ENCODE data around the gene TM4SF20.

TM4SF20 gene

DNA sequence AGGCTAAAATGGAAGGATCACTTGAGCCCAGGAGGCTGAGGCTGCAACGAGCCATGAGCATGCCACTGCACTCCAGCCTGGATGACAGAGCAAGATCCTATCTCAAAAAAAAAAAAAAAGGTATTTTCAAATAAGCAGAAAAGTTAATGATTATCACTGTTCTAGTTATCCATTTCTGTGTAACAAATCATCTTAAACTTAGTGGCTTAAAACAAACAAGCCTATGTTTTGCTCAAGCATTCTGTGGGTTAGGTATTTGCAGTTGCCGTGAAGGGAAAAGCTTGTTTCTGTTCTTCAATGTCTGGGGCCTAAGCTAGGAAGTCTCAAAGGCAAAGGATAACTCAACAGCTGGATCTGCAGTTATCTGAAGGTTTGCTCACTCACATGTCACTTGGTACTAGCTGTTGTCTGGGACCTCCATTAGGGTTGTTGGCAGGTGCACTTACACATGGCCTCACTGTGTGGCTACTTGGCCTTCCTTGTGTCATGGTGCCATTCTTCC is 40.0 kb downstream of the TM4SF20 start:
- no peak for ATAC-seq (replicated peaks)
- H3K36me3 Mint-ChIP-seq (ENCODE audit: insufficient read depth), result peaks cover 29% of the 10 kb centered on the region

DNA sequence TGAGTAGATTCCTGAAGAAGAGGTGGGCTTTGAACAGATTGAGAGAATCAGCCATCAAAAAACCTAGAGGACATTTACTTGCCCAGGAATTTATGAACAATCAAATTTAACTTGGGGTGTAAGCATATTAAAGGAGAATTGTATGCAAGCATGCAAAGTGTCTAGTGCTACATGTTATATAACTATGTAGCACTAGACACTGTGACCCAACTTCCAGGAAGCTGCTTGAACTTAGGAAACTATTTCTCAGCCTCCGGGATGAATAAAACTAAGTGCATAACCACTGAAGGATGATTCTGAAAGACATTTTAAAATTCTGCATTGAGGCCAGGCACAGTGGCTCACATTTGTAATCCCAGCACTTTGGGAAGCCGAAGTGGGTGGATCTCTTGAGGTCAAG is 41.7 kb downstream of the TM4SF20 start:
- peaks cover 4 to 6% of the 10 kb centered on the region in 2 donors for H3K4me1 Mint-ChIP-seq (ENCODE audit: low read depth in 2 of 2)
- H3K36me3 Mint-ChIP-seq (ENCODE audit: insufficient read depth), result peaks cover 34% of the 10 kb centered on the region
- no peaks in the 10 kb centered on the region for H3K27me3 Mint-ChIP-seq
- no peak overlapping the region for H3K27ac Mint-ChIP-seq
- H3K9me3 Mint-ChIP-seq, result no peaks in the 10 kb centered on the region
- H3K4me3 Mint-ChIP-seq, result no peak overlapping the region
- DNase-seq (no peak), ATAC-seq (replicated peaks) (no peak)

More for the DNA sequence above, 40.0 kb downstream of the TM4SF20 start:
- H3K9me3 Mint-ChIP-seq, result no peaks in the 10 kb centered on the region
- no peak overlapping the region for H3K4me3 Mint-ChIP-seq
- peak overlapping the region in 1 of 2 donors; percentile 53 for H3K27ac Mint-ChIP-seq
- DNase-seq, result no peak
- peaks cover 4 to 8% of the 10 kb centered on the region in 2 donors for H3K4me1 Mint-ChIP-seq (ENCODE audit: low read depth in 2 of 2)
- H3K27me3 Mint-ChIP-seq, result no peaks in the 10 kb centered on the region

DNA sequence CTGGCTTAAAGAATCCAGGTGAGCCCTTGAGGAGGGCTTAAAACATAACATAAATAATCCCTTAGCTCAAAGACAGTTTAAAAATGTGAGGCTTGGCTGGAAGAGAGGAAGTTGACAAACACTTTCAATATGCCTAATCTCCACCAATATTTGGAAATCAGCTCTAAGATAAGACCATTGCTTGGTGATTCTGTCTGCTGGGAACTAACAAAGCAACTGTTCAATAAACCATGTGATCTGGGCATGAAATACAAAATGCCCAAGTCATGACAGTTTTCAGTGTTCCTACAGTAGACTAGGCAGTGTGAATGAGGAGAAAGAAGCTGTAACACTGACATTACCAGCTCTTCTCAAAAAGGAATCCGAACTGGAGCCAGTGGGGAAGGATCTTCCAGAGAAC is 43.4 kb downstream of the TM4SF20 start:
- Mint-ChIP-seq H3K4me3 (no peak overlapping the region), H3K9me3 (no peaks in the 10 kb centered on the region), H3K36me3 (ENCODE audit: insufficient read depth) (peaks cover 43% of the 10 kb centered on the region), H3K27me3 (no peaks in the 10 kb centered on the region), H3K4me1 (ENCODE audit: low read depth in 2 of 2) (peaks cover 7 to 8% of the 10 kb centered on the region in 2 donors), H3K27ac (peak overlapping the region in 1 of 2 donors; percentile 81)
- ATAC-seq (replicated peaks), result no peak
- DNase-seq, result no peak

DNA sequence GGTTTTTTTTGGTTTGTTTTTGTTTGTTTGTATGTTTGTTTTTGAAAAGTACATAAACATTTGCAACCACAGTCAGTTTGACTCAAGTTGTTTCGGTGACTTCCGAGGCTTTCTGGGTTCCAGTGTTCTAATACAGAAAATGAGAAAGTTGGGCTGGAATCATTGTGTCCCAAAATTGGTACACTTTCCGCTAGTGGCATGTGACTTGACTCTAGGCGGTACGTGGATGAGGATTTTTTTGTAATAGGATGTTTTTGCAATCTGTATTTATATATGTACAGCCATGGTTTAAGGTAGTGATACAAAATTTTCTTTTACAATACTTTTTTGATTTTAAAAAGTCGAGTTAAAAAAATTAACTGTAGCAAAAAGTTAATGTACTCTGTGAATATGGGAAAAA is 52.3 kb downstream of the TM4SF20 start:
- Mint-ChIP-seq H3K27ac (no peak overlapping the region), H3K4me3 (peak overlapping the region; percentile 91 to 92), H3K36me3 (ENCODE audit: insufficient read depth) (peaks cover 31% of the 10 kb centered on the region), H3K9me3 (no peaks in the 10 kb centered on the region), H3K4me1 (ENCODE audit: low read depth in 2 of 2) (peaks cover 31 to 33% of the 10 kb centered on the region in 2 donors), H3K27me3 (peaks cover 0 to 9% of the 10 kb centered on the region in 2 donors)
- DNase-seq (no peak), ATAC-seq (replicated peaks) (no peak)

DNA sequence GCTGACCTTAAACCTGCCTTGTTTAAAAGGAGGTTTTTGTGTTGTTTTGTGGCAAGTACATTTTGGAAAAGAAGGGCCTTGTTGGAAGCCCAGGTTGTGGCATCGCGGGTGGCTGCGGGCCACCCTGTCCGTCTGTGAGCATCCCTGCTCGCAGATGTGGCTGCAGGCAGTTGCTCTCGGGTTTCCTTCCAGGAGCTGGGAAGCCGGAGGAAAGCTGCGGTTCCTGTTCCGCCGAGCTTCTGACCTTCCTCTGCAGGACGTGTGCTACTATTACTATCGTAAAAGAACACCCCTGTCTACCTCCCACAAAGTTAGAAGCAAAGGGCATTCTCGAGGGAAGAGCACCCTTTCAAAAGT is 53.3 kb downstream of the TM4SF20 start:
- peak overlapping the region; percentile 91 to 92 for H3K4me3 Mint-ChIP-seq
- DNase-seq (no peak), ATAC-seq (replicated peaks) (no peak)
- H3K4me1 Mint-ChIP-seq (ENCODE audit: low read depth in 2 of 2), result peaks cover 28 to 33% of the 10 kb centered on the region in 2 donors
- H3K27ac Mint-ChIP-seq, result peak overlapping the region; percentile 86 to 93
- peaks cover 28% of the 10 kb centered on the region for H3K36me3 Mint-ChIP-seq (ENCODE audit: insufficient read depth)
- peaks cover 0 to 9% of the 10 kb centered on the region in 2 donors for H3K27me3 Mint-ChIP-seq
- H3K9me3 Mint-ChIP-seq, result no peaks in the 10 kb centered on the region

DNA sequence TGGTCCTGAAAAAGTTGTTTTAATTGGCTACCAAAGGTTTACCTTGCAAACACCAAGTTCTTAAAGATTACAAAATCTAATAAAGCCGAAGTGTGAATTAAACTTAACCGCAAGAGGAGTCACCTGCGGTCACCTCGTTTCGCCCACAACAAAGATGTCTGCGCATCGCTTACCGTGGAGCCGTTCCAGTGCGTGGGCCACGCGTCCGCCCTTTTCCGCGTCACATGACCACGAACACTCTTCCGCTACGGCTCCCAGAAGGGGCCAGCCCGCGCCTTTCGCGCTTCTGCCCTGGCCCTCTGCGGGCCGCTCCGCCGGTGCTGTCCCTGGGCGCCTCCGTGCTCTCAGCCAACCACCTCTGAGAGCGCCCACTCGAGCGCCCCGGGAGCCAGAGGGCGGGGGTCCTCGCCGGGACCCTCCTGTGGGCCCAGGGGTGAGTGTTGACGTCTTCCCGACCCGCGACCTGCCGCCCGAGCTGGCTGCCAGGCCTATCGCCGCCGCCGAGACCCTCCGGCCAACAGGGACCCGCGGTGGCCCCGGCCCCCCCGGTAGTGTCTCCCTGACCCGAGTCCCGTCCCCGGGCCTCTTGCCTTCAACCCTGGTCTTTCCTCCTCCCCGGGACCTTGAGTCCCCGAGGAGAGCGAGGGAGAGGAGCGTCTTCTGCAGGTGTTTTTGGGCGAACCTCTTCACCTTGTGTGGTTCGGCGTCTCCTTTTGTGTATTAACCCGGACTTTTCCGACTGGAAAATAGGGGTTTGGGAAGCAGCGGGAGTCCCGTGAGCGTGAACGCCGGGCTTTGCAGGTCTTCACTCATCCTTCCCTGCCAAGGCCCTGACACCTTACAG is 53.9 kb downstream of the TM4SF20 start, which contains the start of gene MFF:
Gene MFF (plus strand): TSS at position 257 of the 844 bp plus-strand sequence. CDS start 5,415 bp downstream, outside the sequence.
- Mint-ChIP-seq H3K4me3 (peak within 1 kb of the TSS; percentile 91 to 92), H3K9me3 (no peaks in the 10 kb centered on the region), H3K27ac (peak within 1 kb of the TSS; percentile 86 to 93), H3K4me1 (ENCODE audit: low read depth in 2 of 2) (peaks cover 28 to 33% of the 10 kb centered on the region in 2 donors), H3K36me3 (ENCODE audit: insufficient read depth) (peaks cover 26% of the 10 kb centered on the region), H3K27me3 (peaks cover 0 to 9% of the 10 kb centered on the region in 2 donors)
- DNase-seq, result peak; percentile 92
- ATAC-seq (replicated peaks), result peak; percentile 97

DNA sequence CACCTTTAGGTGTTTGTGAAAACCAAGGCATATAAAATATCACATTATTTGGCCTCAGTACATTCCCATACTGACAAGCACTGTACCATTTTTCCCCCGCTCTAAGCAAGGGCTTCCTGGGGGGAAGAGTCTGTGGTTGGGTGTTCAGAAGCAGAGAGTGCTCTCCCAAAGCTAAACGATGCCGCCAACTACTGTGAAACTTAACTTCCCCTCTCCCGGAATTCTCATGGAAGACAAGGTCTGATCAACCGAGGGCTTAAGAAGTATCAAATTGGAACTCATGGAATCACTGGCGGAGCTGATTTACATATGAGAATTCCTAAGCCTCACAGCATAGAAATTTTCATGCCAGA is 54.5 kb downstream of the TM4SF20 start:
- peak overlapping the region; percentile 86 to 93 for H3K27ac Mint-ChIP-seq
- peaks cover 26% of the 10 kb centered on the region for H3K36me3 Mint-ChIP-seq (ENCODE audit: insufficient read depth)
- H3K27me3 Mint-ChIP-seq, result peaks cover 0 to 9% of the 10 kb centered on the region in 2 donors
- peaks cover 28 to 33% of the 10 kb centered on the region in 2 donors for H3K4me1 Mint-ChIP-seq (ENCODE audit: low read depth in 2 of 2)
- ATAC-seq (replicated peaks) (no peak), DNase-seq (no peak)
- H3K4me3 Mint-ChIP-seq, result peak overlapping the region; percentile 91 to 92
- no peaks in the 10 kb centered on the region for H3K9me3 Mint-ChIP-seq

DNA sequence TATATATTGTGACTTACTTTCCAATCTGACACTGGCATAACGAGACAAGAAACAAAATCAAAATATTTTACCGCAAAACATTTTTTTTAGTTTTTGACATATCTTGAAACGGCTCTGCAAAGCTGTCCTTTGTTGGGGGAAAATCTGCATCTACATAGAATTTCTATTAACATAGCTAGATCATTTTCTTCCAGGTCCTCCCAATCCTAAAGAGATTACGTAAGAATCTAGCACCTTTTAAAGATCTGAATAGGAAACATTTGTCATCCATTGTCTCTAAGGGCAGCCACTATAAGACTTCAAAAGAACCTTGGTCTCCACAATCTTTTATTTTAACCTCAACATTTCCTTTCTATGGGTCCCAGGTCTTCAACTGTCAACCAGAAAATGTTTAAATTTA is 55.3 kb downstream of the TM4SF20 start:
- ATAC-seq (replicated peaks) (no peak), DNase-seq (no peak)
- H3K9me3 Mint-ChIP-seq, result no peaks in the 10 kb centered on the region
- no peak overlapping the region for H3K27ac Mint-ChIP-seq
- peaks cover 0 to 9% of the 10 kb centered on the region in 2 donors for H3K27me3 Mint-ChIP-seq
- peaks cover 28 to 33% of the 10 kb centered on the region in 2 donors for H3K4me1 Mint-ChIP-seq (ENCODE audit: low read depth in 2 of 2)
- H3K4me3 Mint-ChIP-seq, result peak overlapping the region; percentile 91 to 92
- H3K36me3 Mint-ChIP-seq (ENCODE audit: insufficient read depth), result peaks cover 20% of the 10 kb centered on the region

DNA sequence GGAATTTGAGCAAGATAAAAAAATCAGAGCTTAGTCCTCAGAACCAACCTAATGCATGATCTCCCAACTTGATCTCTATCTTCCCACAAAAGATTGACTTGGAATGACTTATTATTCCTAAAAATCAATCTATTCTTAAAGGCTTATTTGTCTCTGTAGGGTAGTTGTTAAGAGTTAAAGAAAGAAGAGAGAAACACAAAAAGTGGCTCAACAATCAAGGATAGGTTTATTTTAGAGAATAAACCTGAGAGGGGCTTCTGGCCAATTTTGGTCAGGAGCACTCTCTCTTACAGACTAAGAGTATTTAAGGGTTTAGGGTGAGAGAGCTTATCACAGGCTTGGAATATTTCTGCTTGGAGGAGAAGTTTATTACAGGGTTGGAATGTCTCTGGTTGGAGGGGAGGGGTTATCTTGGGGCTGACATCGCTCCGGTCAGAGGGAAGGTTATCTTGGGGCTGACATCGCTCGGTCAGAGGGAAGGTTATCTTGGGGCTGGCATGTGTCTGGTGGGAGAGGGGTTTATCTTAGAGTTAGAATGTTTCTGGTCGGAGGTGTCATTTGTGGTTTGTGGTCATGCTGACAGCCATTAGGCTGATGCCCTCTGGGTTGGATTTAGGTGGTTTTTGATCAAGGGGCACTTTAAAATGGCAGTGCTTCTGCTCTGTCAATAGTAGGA is 56.4 kb downstream of the TM4SF20 start:
- Mint-ChIP-seq H3K4me3 (peak overlapping the region; percentile 10 to 54), H3K9me3 (peaks cover 0 to under 1% of the 10 kb centered on the region in 2 donors), H3K27me3 (peaks cover 3 to 9% of the 10 kb centered on the region in 2 donors), H3K27ac (peak overlapping the region in 1 of 2 donors; percentile 55), H3K4me1 (ENCODE audit: low read depth in 2 of 2) (peaks cover 26 to 33% of the 10 kb centered on the region in 2 donors), H3K36me3 (ENCODE audit: insufficient read depth) (peaks cover 15% of the 10 kb centered on the region)
- DNase-seq, result no peak
- ATAC-seq (replicated peaks), result no peak

DNA sequence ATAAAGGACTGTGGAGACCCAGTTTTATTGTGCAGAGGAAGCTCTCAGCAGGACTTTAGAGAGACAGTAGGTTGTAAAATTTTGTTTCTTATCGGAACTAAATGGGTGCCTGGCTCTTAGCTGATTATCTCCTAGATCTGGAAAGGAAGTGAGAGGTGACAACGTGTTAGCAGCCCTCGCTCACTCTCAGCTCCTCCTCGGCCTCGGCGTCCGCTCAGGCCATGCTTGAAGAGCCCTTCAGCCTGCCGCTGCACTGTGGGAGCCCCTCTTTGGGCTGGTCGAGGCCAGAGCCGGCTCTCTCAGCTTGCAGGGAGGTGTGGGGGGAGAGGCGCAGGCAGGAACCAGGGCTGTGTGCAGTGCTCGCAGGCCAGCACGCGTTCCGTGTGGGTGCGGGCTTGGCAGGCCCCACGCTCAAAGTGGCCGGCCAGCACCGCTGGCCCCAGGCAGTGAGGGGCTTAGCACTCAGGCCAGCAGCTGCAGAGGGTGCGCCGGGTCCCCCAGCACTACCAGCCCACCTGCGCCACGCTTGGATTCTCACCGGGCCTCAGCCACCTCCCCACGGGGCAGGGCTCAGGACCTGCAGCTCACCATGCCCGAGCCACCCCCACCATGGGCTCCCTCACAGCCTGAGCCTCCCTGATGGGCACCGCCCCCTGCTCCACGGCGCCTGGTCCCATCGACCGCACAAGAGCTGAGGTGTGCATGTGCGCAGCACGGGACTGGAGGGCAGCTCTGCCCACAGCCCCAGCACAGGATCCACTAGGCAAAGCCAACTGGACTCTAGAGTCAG is 58.6 kb downstream of the TM4SF20 start:
- peak overlapping the region; percentile 17 to 20 for H3K4me3 Mint-ChIP-seq
- H3K4me1 Mint-ChIP-seq (ENCODE audit: low read depth in 2 of 2), result peaks cover 15 to 16% of the 10 kb centered on the region in 2 donors
- peaks cover 13% of the 10 kb centered on the region for H3K36me3 Mint-ChIP-seq (ENCODE audit: insufficient read depth)
- H3K9me3 Mint-ChIP-seq, result peaks cover 0 to 2% of the 10 kb centered on the region in 2 donors
- DNase-seq (no peak), ATAC-seq (replicated peaks) (no peak)
- H3K27me3 Mint-ChIP-seq, result peaks cover 6 to 17% of the 10 kb centered on the region in 2 donors
- no peak overlapping the region for H3K27ac Mint-ChIP-seq

DNA sequence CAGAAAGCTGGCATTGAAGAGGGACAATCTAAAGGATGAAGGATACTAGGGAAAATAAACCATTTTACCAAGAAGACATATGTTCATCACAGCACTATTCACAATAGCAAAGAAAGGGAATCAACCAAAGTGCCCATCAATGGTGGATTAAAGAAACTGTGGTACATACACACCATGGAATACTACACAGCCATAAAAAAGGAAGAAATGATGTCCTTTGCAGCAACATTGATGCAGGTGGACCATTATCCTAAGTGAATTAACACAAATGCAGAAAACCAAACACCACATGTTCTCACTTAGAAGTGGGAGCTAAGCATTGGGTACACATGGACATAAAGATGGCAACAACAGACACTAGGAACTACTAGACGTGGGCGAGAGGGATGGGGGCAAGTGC is 61.3 kb downstream of the TM4SF20 start:
- Mint-ChIP-seq H3K9me3 (peaks cover 0 to 2% of the 10 kb centered on the region in 2 donors), H3K4me3 (no peak overlapping the region), H3K36me3 (ENCODE audit: insufficient read depth) (peaks cover 3% of the 10 kb centered on the region), H3K27me3 (peaks cover 6 to 15% of the 10 kb centered on the region in 2 donors), H3K27ac (no peak overlapping the region), H3K4me1 (ENCODE audit: low read depth in 2 of 2) (peaks cover 3 to 4% of the 10 kb centered on the region in 2 donors)
- ATAC-seq (replicated peaks) (no peak), DNase-seq (no peak)

DNA sequence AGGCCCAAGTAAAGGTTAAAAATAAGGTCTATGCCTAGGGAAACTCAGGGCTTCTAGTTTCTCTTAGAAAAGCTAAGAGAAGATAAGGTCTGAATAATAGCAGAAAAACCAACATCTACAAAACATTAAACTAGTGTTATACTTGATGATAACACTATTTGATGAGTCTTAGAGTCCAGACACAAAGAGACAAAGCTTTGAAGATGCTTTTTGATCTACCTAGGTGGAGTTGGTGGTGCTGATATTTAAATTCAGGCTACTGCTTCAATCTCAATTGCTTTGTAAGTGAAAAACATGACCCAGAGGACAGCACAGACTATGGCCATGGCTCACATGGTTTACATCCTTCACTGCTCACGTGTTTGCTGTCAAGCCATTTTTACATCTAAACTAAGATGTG is 65.8 kb downstream of the TM4SF20 start:
- Mint-ChIP-seq H3K36me3 (ENCODE audit: insufficient read depth) (no peaks in the 10 kb centered on the region), H3K27ac (no peak overlapping the region), H3K4me3 (no peak overlapping the region), H3K9me3 (peaks cover 0 to 2% of the 10 kb centered on the region in 2 donors), H3K27me3 (peaks cover 6 to 8% of the 10 kb centered on the region in 2 donors), H3K4me1 (ENCODE audit: low read depth in 2 of 2) (no peaks in the 10 kb centered on the region)
- DNase-seq, result no peak
- ATAC-seq (replicated peaks), result no peak

DNA sequence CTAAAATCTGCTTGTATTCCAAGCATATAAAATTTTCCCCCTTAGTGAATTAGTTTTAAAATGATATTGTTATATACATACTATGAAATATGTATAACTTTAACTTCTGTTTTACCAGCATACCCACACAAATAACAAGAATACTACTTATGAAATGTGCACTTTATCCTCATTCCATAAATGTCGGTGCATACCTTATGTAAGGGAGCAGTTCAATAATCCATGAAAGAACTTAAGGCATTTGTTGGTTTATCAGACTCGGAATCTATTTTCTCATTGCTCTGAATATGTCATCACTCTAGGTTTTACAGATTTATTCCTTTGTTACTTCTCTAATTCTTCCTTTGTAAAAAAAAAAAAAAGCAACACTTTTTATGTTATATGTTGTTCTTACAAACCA is 66.5 kb downstream of the TM4SF20 start:
- no peak for ATAC-seq (replicated peaks)
- Mint-ChIP-seq H3K4me1 (ENCODE audit: low read depth in 2 of 2) (no peaks in the 10 kb centered on the region), H3K36me3 (ENCODE audit: insufficient read depth) (no peaks in the 10 kb centered on the region), H3K9me3 (peaks cover 0 to under 1% of the 10 kb centered on the region in 2 donors), H3K27me3 (peaks cover 2 to 8% of the 10 kb centered on the region in 2 donors), H3K4me3 (no peak overlapping the region), H3K27ac (no peak overlapping the region)
- no peak for DNase-seq

Measured in effector memory CD8-positive, alpha-beta T cell (primary cell).